CD4-positive, alpha-beta T cell treated with Interleukin-15 for 4 hours (primary cell): Measurements from ENCODE around the gene SEH1L.
"Not testable (repeated sequence)": the region's sequence is repeated elsewhere in the genome, so short reads cannot be mapped to it uniquely, and the experiment has no call there.

Experiments used
- DNase-seq: peaks from one replicate; pipeline ENCODE4 v3.0.0-alpha.2; 2020; ENCODE audit warnings: low spot score

Gene SEH1L

DNA sequence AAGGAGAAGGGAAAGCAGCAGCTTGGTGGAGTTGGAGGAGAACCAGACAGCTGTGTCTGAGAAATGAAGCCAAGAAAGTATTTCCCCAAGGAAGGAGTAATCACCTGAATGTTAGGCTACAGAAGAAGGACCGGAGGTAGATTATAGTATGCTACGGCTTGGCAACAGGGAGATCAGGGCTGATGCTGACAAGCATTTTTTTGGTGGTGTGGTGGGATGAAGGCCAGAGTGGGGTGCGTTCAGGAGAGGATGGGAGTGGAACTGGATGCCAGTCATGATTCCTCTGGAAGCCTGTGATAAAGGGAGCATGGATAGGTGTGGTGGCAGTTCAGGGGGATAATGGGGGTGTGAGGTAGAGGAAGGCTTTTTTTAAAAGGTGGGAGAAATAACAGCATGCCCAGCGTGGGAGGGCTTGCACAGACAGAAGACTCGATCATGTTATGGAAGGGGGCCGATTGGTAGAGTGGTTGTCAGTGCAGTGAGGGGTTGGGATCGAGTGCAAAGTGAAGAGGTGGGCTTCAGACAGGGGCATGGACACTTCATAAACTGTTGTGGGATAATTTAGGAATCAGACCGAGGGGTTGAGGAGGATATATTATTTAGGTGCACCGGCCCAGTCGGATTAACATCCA, 49.0 kb downstream of the SEH1L start:
- no peak for DNase-seq

DNA sequence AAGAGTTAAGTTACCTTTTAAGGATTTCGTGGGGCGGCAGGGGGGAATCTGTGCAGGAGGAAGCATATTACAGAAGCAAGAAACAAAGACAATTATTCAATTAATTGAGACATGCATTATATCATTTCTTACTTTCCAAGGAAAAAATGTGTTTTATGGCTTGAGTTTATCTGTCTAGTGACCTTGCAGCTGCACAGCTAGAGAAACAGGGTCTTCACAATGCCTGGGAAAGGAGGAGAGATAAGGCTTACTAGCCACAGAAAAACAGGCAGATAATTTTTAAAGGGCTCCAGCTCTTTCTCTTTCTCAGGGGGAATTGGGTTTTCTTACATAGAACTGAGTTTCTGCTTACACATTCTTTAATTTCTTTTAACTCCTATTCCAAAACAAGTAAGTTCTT, 49.5 kb downstream of the SEH1L start:
- DNase-seq, result not testable (repeated sequence)

DNA sequence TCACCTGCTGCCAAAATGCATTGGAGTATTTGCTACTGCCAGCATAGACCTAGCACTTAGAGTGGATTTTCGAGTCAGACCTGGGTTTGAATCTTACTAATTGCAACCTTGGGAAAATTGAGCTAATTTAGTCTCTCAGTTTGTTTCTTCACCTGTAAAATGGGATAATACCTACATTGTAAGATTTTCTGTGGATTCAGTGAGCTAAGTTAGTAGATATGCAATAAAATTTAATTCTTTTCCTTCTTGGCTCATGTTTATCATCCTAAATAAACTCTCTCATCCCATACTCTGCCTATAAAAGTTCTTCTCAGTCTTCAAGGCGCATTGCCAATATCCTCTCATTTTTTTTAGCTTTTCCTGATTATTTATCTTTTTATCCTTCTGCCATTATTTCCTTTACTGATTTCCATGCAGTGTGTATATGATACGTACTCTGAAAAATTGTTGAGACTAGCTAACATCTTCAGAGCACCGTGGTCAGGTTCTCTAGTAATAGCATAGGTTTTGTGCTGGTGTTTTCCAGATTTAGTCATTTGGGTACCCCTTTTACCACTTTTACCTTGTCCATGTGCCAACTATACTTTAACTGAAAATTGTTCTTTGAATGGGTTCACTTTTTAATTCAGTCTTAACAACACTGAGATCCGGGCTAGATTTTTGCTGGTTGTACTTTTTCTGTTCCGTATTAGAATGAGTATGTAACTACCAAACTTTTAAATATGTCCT, 50.7 kb downstream of the SEH1L start:
- DNase-seq, result no peak

DNA sequence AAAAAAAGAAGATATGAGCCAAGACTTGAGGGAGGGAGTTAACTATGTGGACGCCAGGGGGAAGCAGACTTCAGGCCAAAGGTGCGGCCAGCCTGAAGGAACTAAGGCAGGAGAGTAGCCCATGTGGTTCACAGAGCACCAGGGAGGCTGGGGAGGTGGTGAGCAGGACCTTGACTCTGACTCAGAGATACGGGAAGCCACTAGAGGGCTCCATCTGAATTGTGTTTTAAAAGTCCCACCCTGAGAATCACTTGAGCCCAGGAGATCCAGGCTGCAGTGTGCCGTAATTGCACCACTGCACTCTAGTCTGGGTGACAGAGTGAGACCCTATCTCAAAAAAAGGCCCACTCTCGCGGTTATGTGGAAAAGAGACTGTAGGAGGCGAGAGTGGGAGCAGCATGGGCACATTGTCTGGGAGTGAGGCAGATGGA, 55.7 kb downstream of the SEH1L start:
- DNase-seq, result peak; percentile 9

DNA sequence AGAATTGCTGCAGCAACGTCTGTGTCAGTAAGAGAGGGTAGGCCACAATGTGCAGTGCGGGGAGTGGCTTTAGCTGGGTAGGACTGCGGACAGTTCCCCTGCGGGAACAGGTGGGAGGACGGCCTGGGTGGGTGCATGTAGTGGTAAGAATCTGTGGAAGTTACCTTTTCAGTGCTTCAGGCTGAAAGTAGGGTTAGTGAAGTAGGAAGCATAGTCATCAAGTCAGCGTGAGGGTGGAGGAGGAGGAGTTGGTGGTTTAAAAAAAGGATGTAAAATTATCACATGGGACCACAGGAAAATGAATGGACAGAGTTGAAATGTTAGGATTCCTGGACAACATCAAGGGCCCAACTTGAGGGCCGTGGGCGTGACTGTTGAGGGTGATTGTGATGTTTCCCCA, 56.6 kb downstream of the SEH1L start:
- DNase-seq, result no peak

DNA sequence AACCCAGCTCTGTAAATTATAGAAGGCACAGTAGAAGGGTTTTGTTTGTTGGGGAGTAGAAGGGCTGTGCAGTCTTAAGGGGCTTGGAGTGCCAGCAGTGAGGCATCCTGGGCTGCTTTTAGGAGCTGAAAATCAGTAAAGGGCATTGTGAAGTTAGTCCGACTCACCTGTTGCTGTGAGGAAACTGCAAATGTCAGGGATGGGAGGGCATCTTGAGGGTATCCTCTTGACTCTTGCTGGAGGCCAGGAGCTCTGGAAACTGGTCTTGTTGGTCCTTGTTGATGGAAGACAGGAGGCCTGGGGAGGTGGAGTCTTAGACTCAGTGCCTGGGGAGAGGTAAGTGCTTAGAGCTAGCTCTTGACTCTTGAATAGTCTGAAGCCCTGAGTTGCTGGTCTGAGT, 57.5 kb downstream of the SEH1L start:
- no peak for DNase-seq

DNA sequence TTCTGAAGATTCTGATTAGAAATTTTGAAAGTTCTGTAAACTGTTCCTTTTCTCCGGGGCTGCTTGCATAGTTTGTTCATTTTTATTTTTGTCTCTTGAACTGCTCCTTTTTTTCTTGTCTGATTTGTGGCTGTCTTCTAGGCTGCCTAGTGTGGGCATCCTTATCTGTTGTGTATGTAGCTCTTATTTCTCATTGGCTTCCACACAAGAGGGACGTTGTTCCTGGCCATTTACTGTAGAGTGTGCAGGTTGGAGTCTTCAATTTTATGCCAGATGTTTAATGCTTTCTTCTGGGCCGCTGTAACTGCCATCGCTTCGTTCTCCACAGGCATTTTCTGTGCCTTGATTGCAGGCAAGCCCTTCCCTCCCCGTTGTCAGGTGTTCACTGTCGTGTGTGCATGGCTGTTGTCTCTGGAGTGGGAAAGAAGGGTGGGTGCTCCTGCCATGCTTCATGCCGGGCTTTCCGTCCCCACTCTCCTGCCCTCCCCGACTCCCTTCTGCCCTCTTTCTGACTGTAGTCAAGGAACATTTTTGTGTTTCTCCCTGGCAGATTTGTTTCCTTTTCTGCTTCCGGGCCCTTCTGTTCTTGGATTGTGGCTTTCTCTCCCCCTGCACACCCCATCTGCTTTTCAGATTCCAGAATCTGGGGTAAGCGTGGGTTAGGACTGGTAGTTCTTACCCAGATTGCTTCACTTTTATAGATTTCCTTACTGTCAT, 58.9 kb downstream of the SEH1L start:
- DNase-seq, result no peak

DNA sequence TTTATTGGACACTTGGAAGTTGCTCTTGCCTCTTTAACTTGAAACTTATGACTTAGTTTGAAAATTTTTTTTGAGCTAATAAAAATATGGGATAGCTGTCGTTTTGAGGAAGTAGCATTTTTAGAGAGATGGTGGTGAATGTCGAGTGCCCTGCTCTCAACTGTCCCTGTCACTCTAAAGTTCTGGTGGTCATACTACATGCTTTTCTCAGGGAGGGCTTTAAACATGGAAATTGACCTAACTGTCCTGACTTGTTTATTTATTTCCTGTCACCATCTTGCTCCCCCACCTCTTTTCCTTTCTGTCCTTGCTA, 59.4 kb downstream of the SEH1L start:
- no peak for DNase-seq

DNA sequence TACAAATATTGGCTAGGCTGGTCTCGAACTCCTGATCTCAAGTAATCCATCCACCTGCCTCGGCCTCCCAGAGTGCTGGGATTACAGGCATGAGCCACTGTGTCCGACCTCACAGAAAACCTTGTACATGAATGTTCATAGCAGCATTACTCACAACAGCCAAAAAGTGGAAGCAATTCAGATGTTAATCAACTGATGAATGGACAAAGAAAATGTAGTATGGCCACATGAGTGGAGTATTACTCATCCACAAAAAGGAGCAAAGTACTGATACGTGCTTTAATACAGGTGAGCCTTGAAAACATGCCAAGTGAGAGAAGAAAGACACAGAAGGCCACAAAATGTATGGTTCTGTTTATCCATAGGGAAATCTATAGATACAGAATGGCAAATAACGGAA, 63.9 kb downstream of the SEH1L start:
- no peak for DNase-seq

DNA sequence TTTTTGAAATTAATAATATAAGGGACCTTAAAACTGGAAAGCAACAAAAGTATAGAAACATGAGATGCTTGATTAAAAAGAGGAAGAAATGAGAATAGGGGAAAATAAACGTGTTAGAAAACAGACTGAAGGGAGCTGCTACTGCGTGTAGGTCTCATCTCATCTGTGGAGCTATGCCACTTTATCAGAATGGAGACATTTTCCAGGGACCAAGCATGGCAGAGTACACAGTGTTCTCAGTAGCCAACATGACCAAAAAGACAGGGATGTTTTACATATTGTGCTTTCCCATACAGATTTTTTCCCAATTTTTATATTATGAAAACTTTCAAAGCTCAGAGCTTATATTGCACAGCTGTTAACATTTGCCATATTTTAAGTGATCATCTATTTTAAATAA, 66.4 kb downstream of the SEH1L start:
- no peak for DNase-seq

DNA sequence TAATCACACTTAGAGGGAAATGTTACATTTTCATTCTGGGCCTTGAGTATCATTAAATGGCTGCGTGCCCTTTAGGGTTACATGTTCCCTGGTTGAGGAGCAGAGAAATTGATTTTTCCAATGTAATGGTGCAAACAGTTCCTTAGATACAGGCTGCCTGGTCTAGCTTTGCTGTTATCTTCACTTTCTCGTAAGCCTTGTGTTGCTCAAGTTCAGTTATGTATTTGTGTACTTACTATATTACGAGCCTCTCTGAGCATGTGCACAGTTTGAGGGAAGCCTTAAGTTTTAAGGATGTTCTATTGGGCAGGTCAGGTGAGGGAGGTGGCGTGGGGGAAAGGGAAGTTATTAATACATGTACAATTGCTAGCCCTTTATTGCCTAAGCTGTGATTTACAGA, 67.0 kb downstream of the SEH1L start:
- no peak for DNase-seq

DNA sequence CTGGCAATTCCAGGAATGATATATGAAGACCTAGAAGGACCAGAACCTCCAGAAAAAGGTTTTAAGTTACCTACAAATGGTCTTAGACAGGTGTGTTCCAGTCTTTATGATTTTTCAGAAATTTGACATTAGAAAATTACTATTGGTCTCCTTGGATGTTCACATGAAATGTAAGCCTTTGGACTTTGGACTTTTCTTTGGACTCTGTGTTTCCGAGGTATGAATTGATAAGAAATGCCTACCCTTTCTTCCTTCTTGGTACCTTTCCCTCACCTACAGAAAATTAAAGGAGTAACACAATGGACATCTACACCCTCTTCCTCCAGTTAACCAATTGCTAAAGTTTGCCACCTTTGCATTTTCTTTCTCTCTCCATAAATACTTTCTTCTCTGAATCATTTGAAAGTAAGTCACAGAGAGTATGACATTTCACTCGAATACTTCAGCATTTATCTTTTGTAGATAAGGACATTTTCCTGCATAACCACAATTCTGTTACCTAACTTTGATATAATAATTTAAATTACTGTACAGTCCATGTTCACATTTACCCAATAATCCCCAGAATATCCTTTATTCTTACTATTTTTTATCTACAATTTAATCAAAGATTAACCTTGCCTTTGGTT, 69.5 kb downstream of the SEH1L start:
- DNase-seq, result no peak

DNA sequence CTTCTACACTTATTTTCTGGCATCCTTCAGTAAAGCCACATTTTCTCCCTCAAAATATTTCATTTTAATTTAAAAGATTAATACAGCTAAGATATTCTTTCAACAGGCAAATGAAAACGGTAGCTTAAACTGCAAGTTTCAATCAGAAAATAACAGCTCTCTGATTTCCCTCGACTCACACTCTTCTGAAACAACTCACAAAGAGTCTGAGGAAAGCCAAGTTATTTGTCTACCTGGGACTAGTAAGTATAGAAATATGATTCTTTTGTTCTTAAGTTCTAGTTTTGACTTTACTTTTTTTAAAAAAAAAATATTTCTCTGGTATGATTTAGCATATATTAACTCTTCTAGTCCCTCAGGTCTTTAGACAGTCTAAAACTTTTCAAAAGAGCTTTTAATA, 70.6 kb downstream of the SEH1L start:
- no peak for DNase-seq

DNA sequence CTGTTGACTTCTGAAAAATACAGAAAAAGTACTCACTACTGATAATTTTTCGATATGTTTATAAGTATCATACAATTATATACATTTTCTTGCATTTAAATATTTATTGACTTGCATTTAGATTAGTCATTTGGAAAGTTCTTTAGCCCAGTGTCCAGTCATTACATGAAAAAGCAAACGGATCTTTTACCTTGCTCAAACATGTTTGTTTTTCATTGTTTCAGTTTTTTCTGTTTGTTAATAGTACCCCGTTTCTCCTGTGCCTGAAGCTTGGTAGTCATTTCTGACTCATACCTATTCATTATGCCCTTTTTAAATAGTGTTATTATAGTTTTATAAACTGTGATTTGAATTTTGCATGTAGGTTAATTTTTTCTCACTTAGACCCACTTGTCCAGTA, 71.5 kb downstream of the SEH1L start:
- DNase-seq, result no peak

DNA sequence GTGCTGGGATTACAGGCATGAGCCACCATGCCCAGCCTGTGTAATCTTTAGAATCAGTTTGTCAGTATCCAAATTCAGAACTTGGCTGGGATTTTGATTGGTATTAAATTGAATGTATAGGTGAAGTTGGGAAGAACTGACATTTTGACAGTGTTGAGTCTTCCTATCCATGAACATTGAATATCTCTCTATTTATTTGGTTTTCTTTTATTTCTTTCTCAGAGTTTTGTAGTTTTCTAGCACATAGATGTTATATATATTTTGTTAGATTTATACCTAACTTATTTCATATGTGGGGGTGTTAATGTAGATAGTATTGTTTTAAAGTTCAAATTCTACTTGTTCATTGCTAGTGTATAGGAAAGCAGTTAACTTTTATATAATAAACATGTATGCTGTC, 74.8 kb downstream of the SEH1L start:
- no peak for DNase-seq

DNA sequence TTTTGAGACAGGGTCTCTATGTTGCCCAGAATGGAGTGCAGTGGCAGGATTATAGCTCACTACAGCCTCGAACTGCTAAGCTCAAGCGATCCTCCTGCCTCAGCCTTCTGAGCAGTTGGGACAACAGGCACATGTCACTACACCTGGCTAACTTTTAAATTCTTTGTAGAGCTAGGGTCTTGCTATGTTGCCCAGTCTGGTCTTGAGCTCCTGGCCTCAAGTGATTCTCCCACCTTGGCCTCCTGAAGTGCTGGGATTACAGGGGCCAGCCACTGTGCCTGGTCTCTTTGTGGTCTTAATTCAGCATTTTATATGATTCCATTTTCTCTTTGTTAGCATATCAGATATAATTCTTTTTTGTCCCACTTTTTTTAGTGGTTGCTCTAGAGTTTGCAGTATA, 77.4 kb downstream of the SEH1L start:
- DNase-seq, result no peak

DNA sequence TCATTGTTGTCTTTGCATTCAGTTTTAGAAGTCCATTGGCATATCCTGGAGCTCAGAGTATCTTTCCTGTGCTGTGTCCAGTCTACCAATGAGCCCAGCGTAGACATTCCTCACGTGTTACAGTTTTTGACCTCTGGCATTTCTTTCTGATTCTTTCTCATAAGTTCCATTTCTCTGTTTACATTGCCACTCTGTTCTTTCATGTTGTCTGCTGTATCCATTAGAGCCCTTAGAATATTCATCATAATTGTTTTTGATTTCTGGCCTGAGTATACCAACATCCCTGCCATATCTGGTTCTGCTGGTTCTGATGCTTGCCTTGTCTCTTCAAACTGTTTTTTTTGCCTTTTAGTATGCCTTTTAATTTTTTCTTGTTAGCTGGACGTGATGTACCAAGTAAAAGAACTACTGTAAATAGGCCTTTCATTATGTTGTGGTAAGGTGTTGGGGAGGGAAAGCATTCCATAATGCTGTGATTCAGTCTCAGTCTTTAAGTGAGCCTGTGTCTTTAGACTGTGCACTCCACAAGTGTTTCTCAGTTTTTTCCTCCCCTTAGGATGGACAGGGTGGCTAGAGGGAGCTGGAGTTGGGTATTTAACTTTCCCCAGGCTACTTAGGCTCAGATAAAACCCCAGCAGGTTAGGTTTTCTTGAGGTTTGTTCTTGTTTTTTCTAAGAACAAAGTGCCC, 78.9 kb downstream of the SEH1L start:
- DNase-seq, result no peak

DNA sequence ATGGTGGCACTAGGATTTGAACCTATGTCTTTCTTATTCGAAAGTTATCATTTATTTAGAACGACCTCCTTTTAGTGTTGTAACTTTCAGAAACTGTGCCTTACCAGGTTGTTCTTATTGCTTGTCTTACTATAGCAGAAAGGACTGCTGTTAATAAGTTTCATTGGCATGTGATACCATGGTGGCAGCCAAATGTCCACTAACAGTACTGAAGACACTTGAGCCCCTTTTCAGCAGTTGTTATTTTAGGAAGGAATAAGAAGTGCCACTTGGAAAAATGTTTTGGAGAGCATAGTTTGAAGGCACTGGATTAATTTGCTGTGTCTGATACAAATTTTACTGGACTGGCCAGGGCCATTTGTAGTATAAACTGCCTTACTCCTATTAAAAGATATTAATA, 81.1 kb downstream of the SEH1L start:
- DNase-seq, result no peak

DNA sequence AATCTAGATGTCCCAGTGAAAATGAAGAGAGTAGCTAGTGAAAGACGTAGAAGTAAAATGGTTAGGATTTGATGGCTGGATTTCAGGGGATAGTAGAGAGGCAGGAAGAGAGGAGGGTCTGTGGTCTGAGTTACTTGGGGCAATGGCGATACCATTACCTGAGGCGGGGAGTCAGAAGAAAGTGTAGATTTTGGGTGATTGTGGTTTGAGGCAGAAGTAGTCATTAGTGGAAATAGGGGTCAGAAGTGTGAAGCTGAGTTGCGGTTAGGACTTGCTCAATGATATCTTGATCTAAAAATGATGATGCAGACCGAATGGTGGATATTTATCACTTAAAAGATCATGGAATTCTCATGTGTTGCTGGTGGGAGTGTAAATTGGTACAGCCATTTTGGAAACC, 84.4 kb downstream of the SEH1L start:
- no peak for DNase-seq

DNA sequence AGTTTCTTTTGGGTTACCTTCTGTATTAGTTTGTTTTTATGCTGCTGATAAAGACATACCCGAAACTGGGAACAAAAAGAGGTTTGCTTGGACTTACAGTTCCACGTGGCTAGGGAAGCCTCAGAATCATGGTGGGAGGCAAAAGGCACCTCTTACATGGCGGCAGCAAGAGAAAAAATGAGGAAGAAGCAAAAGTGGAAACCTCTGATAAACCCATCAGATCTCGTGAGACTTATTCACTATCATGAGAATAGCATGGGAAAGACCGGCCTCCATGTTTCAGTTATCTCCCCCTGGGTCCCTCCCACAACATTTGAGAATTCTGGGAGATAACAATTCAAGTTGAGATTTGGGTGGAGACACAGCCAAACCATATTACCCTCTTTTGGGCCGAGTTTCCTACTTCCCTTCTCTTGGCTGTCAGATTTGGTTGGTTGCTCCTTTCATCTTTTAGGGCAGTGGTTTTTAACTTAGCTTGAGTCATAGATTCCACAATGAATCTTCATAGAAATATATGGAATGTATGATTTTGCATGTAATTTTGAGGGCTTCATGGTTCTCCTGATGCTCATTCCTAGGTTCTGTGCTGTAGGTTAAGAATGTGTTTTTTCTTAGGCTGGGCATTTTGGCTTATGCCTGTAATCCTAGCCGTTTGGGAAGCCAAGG, 87.6 kb downstream of the SEH1L start:
- no peak for DNase-seq

DNA sequence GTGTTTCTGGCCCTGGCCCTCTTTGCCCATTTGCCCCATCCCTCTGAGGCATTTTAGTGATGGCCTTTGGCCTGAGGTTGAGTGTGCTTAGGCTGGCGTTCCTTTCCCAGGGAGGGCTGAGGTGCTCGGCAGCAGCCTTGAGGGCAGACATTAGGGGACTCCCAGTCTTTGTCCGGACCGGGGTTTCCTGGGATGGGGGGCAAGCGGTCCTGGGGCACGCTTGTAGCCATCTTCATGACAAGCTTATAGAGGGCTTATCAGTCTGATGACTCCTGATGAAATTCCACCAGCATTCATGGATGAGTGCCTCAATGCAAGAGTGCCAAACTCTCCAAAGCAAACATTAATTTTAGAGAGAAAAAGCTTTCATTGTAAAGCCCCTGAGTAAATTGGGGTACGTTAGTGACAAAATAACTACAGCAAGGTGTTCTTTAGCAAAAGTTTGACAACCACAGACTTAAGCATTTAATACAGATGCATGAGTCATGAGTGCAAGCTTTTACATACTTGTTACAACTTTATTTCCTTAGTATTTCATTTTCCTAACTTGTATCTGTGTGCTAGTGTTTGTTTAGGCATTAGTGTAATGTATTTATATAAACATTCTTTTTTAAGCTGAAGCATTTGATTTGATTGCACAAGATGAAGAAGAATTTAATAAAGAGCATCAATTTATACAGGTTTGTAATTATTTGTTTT, 89.0 kb downstream of the SEH1L start:
- no peak for DNase-seq
